ENCODE measurements around the gene ABCD2.
"Not testable (repeated sequence)": the region's sequence is repeated elsewhere in the genome, so short reads cannot be mapped to it uniquely, and the experiment has no call there.

ABCD2 gene

GRCh38 chr12:39538679-39539104 is 80.9 kb downstream of the ABCD2 start:
- DNase-seq (ENCODE audit: low read depth in 2 of 2), result no peak

GRCh38 chr12:39533951-39534350 is 85.7 kb downstream of the ABCD2 start:
- no peak for DNase-seq (ENCODE audit: low read depth in 2 of 2)

GRCh38 chr12:39532448-39532847 is 87.2 kb downstream of the ABCD2 start:
- no peak for DNase-seq (ENCODE audit: low read depth in 2 of 2)

DNA sequence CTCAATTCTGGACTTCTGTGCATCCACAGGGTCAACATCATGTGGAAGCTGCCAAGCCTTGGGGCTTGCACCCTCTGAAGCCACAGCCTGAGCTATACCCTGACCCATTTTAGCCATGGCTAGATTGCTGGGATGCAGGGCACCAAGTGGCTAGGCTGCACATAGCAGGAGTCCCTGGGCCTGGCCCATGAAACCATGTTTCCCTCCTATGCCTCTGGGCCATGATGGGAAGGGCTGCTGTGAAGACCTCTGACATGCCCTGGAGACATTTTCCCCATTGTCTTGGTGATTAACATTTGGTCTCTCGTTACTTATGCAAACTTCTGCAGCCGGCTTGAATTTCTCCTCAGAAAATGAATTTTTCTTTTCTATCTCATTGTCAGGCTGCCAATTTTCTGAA is 92.6 kb downstream of the ABCD2 start:
- no peak for DNase-seq (ENCODE audit: low read depth in 2 of 2)

- DNase-seq (ENCODE audit: low read depth in 2 of 2), result not testable (repeated sequence)
These were observed 97.4 kb downstream of the ABCD2 start for GRCh38 chr12:39522167-39522566.

DNA sequence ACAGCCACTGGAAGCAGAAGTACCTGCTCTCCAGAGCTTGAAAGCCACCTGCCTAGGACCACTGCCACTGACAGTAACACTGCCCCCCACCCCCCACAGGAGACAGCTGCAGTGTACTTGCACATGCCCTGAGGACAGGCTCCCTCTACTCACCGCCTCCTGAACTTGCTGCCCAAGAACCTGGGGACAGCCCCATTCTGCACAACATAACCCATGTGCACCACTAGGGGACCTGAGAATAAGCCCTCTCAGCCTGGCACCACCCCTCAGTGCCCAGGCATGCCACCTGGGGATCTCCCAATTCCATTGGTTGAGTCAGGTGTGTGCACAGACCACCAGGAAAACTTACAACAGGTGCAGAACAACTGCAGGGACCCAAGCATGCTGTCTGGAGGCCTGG is 109.6 kb downstream of the ABCD2 start:
- no peak for DNase-seq (ENCODE audit: low read depth in 2 of 2)

DNA sequence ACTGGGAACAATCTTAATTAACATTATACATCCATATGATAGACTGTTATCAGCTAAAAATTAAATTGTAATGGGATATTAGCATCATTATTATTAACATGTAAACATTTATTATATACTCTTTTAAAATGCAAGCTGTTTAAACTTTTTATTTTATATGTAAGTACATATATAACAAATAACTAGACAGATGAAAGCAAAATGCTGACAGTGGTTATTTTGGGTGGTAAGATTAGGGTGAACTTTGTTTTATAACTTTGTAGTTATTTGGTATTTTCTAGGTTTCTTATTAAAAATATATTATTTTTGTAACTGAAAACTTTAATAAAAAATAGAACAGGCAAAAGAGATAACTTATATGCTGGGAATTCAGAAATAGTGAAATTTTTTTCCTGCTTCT is 114.0 kb downstream of the ABCD2 start:
- no peak for DNase-seq (ENCODE audit: low read depth in 2 of 2)

GRCh38 chr12:39505023-39505422 is 114.6 kb downstream of the ABCD2 start:
- DNase-seq (ENCODE audit: low read depth in 2 of 2), result no peak

DNA sequence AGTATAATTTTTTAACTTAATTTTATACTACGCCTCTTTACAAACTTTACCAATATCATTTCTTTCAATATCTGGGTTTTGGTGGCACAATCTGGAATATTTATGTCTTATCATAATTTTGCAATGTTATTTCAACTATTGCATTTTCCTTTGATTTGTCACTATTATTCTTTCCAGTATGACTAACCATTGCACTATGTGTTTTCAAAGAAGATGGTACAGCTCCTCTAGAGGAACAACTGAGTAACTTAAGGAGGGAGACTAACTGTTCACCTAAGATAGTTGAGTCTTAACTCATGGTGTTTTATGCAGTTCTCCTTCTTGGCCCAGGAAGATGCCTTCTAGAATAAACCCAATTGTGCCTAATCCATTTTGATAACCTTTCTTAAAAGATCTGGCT is 116.2 kb downstream of the ABCD2 start:
- no peak for DNase-seq (ENCODE audit: low read depth in 2 of 2)

GRCh38 chr12:39502726-39503125 is 116.9 kb downstream of the ABCD2 start:
- no peak for DNase-seq (ENCODE audit: low read depth in 2 of 2)
